HG02840 (cell line): ENCODE measurements around the gene IFNA21.
"Not testable (repeated sequence)": the region's sequence is repeated elsewhere in the genome, so short reads cannot be mapped to it uniquely, and the experiment has no call there.

Source experiments
- ATAC-seq: cut with Tn5 transposase; IDR thresholded peaks from one replicate; pipeline ENCODE4 v1.9.1; 2021; ENCODE audit warnings: mild to moderate bottlenecking, moderate library complexity, moderate number of reproducible peaks; ENCODE audit not compliant: unreplicated experiment, low FRiP score

IFNA21 gene

GRCh38 chr9:21144603-21145002, 21.9 kb downstream of the IFNA21 start:
- no peak for ATAC-seq

GRCh38 chr9:21141427-21141882, 25.0 kb downstream of the IFNA21 start, which contains the start of gene IFNW1:
Gene IFNW1, minus strand, starts transcription at chr9:21141832. Its CDS starts 262 bp downstream, at chr9:21141570.
- ATAC-seq = no peak

GRCh38 chr9:21137020-21137419, 29.4 kb downstream of the IFNA21 start:
- no peak for ATAC-seq

- ATAC-seq = no peak
These were observed 30.7 kb downstream of the IFNA21 start for GRCh38 chr9:21135736-21136135.

GRCh38 chr9:21128186-21128585, 38.3 kb downstream of the IFNA21 start:
- not testable (repeated sequence) for ATAC-seq

- no peak for ATAC-seq
These were observed 44.7 kb downstream of the IFNA21 start for GRCh38 chr9:21121595-21122251.

- no peak for ATAC-seq
These were observed 45.4 kb downstream of the IFNA21 start for GRCh38 chr9:21121079-21121478.

GRCh38 chr9:21119093-21119770, 47.2 kb downstream of the IFNA21 start:
- no peak for ATAC-seq
